ENCODE data around the gene TPSG1.
"Not testable (repeated sequence)": the region's sequence is repeated elsewhere in the genome, so short reads cannot be mapped to it uniquely, and the experiment has no call there.

The TPSG1 gene

DNA sequence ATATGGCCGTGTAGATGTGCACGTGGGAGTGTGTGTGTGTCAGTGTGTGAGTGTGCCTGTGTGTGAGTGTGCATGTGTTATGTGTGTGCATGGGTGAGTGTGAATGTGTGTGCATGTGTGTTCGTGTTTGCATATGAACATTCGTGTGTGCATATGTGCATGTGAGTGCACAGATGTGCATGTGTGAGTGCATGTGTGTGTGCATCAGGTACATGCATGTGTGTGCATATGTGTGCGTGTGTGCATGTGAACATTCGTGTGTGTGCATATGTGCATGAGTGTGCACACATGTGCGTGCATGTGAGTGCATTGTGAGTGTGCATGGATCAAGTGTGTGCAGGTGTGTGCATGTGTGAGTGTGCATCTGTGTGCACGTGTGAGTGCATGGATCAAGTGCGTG is 12.9 kb upstream of the TPSG1 start:
- no peak overlapping the region for H3K4me3 ChIP-seq (ENCODE audit: low read length)
- TF ChIP-seq, protein P1, sequence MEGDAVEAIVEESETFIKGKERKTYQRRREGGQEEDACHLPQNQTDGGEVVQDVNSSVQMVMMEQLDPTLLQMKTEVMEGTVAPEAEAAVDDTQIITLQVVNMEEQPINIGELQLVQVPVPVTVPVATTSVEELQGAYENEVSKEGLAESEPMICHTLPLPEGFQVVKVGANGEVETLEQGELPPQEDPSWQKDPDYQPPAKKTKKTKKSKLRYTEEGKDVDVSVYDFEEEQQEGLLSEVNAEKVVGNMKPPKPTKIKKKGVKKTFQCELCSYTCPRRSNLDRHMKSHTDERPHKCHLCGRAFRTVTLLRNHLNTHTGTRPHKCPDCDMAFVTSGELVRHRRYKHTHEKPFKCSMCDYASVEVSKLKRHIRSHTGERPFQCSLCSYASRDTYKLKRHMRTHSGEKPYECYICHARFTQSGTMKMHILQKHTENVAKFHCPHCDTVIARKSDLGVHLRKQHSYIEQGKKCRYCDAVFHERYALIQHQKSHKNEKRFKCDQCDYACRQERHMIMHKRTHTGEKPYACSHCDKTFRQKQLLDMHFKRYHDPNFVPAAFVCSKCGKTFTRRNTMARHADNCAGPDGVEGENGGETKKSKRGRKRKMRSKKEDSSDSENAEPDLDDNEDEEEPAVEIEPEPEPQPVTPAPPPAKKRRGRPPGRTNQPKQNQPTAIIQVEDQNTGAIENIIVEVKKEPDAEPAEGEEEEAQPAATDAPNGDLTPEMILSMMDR (IDR thresholded peaks at IDR 0.05; ENCODE audit: insufficient read depth, low read depth, low read length, missing control alignments) = no peak
- no peak for DNase-seq (ENCODE audit: low read depth)

DNA sequence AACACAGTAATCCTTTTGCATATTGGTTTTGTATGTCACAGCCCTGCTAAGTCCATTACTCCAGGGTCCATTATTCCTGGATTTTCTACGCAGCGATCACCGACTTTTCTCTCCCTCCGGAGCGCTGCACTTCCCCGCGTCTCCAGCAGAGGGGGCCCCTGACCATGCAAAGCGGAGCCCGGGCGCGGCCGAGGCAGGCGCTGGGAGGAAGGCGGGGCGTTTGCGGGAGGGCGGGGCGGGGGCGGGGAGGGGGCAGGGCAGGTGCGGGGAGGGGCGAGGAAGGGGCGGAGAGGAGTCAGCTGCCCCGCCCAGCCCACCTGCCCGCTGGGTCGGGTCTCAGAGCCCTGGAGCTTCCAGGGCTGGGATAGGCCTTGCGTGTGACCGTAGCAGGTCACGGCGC is 11.6 kb upstream of the TPSG1 start:
- not testable (repeated sequence) for DNase-seq (ENCODE audit: low read depth); H3K4me3 ChIP-seq (ENCODE audit: low read length)

DNA sequence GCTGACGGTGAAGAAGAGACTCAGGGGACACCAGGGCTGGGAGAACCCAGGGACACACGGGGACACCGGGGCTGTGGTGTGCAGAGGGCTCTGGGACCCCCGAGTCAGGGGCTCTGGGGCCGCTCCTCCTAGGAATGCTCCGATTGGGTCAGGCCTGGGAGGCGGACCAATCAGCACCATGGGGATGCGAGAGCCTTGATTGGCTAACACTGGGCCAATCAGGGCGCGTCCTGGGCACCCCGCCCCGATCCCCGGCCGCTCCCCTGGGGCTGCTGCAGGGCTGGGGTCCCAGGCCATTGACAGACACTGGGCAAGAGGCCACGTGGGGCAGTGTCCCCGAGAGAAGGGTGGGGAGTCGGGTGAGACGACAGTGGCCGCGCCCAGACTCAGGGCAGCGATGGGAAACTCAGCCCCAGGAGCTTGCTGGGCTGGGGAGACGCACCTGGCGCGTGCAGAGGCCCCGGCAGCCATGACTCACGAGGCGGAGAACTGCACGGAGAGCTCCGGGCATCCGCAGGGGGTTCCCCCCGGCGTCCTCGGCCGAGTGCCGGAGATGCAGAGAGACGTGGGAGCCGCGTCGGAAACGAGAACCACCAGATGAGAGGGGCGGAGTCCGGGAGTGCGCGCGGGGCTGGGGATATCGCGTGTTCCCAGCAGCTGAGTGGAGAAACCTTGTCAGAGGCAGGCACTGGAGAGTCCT is 7.1 kb upstream of the TPSG1 start:
- H3K4me3 ChIP-seq (ENCODE audit: low read length); DNase-seq (ENCODE audit: low read depth): not testable (repeated sequence)

DNA sequence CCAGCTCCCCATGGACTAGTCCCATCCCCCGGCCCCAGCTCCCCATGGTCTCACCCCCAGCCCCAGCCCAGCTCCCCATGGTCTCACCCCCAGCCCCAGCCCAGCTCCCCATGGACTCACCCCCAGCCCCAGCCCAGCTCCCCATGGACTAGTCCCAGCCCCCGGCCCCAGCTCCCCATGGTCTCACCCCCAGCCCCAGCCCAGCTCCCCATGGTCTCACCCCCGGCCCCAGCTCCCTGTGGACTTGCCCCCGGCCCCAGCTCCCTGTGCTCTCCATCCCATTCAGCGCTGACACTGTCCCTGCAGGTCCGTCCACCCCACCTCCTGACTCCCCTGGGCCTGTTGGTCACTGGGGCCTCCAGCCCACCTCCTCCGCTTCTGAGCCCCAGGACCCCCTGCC is 6.2 kb upstream of the TPSG1 start:
- DNase-seq (ENCODE audit: low read depth); H3K4me3 ChIP-seq (ENCODE audit: low read length): not testable (repeated sequence)

DNA sequence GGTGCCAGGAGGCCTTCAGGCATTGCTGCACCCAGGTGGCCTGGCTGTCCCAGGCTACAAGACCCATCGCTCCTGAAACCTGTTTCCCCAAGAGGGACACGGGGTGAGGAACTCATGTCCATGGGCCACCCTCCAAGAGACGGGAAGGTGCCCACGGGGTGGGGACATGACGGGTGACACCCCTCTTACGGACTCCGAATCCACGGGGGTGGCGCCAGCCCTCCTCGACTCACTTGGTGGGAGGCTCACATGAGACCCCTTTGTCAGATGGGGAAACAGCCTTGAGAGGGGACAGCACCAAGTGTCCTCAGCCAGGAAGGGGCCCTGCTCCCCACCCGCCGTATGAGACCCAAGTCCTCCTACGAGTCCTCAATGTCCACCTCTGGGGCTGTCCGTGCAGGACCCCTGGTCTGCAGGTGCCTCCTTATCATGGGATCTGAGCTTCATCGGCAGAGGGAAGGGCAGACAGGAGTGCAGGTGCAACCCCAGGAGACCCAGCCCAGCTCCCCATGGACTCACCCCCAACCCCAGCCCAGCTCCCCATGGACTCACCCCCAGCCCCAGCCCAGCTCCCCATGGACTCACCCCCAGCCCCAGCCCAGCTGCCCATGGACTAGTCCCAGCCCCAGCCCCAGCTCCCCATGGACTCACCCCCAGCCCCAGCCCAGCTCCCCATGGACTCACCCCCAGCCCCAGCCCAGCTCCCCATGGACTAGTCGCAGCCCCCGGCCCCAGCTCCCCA is 5.6 kb upstream of the TPSG1 start:
- not testable (repeated sequence) for DNase-seq (ENCODE audit: low read depth)

DNA sequence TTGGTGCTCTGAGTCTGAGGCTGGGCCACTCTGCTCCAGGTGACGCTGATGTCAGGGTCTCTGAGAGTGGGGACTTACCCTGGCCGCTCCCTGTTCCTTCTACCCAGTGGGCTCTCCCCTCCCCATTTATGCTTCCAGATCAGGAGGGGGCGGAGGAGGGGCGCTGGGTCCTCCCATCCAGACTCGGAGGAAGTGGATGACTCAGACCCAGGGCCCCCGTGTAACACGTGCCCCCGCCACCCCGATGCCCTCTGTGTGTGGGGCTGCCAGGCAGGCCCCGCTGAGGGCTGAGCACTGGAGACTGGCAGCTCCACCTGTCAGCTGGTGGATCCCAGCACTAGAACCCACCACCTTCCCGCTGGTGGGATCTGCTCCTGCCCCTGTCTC is 5.0 kb upstream of the TPSG1 start, which contains the start of gene TPSB2:
TPSB2 (minus strand) TSS at position 101 of the 387 bp plus-strand sequence. CDS start 233 bp downstream, outside the sequence.
- not testable (repeated sequence) for DNase-seq (ENCODE audit: low read depth)

More for the DNA sequence above, 5.6 kb upstream of the TPSG1 start:
- not testable (repeated sequence) for H3K4me3 ChIP-seq (ENCODE audit: low read length)

DNA sequence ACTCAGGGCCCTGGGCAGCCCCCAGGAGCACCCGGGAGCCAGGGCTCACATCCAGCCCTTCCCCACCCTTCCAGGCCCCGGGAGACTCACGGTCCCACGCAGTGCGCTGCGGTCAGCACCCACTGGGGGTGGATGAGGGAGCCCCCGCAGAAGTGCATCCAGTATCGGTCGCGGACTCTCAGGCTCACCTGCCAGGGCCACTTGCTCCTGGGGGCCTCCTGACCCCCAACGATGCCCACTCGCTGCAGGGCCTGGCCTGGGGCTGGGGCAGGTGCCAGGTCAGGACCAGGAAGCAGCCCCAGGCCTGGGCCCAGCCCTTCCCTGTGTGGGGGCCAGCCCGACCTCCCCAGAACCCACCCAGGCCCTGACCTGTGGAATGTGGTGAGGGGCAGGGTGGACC is 4.4 kb upstream of the TPSG1 start:
- DNase-seq (ENCODE audit: low read depth) = not testable (repeated sequence)

More for the DNA sequence above, 5.0 kb upstream of the TPSG1 start, which contains the start of gene TPSB2:
- H3K4me3 ChIP-seq (ENCODE audit: low read length) = not testable (repeated sequence)

DNA sequence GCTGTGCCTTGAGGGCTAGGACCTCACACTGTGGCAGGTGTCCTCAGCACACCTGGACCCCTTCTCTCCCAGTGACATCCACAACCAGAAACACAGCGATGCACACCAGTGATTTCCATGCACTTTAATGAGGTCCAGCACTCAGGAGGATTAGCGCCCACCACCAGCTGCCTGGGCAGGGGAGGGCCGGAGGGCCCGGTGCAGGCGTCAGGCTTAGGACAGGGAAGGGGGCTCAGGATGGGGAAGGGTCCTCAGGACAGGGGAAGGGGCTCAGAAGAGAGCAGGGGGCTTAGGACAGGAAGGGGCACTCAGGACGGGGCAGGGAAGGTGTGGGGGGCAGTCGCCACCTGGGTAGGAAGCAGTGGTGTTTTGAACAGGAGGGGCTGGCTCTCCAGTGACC is 3.2 kb upstream of the TPSG1 start:
- DNase-seq (ENCODE audit: low read depth); H3K4me3 ChIP-seq (ENCODE audit: low read length): not testable (repeated sequence)

More for the DNA sequence above, 4.4 kb upstream of the TPSG1 start:
- not testable (repeated sequence) for H3K4me3 ChIP-seq (ENCODE audit: low read length)

DNA sequence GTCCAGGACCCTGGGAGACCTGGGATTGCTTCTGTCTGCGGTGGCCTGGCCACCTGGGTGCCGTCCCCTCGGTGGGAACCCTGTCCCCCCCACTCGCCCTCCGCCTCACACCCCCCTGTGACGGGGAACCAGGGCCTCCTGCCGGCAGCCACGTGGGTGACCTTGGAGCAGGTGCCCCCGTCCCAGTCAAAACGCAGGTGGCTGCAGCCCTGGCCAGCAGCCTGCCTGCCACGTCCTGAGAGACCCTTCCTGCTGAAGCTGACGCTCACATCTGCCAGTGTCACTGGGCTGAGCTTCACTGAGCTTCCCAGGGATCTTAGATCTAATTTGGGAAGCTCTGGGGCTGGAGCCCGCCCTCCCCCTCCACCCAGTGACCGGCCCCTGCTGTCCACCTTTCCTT is 1.6 kb upstream of the TPSG1 start:
- H3K4me3 ChIP-seq (ENCODE audit: low read length); DNase-seq (ENCODE audit: low read depth): not testable (repeated sequence)

DNA sequence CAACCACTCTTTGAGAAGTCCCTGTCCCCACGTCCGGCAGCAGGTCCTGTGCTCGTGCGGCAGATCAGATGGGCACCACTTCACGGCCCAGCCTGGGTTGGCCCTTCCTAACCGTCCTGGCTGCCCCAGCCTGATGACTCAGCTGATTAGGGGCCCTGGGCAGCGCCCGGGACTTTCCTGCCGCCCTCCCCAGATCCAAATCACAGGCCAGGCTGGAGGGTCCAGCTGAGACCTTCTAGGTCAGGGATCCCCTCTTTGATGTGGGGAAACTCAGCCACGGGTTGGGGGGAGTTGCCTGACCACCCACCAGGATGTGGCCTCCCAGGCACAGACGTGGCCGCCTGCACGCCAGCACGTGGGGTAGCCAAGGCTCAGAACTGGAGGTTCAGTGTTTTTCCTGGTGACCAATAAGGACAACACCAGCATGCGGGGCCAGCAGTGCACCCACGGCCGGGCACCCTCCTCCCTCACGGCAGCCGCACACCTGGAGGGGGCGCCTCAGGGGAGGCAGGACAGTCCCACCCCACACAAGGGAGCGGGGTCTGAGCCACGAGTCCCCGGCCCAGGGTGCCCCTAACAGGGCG is 752 bp upstream of the TPSG1 start:
- not testable (repeated sequence) for DNase-seq (ENCODE audit: low read depth); H3K4me3 ChIP-seq (ENCODE audit: low read length)

DNA sequence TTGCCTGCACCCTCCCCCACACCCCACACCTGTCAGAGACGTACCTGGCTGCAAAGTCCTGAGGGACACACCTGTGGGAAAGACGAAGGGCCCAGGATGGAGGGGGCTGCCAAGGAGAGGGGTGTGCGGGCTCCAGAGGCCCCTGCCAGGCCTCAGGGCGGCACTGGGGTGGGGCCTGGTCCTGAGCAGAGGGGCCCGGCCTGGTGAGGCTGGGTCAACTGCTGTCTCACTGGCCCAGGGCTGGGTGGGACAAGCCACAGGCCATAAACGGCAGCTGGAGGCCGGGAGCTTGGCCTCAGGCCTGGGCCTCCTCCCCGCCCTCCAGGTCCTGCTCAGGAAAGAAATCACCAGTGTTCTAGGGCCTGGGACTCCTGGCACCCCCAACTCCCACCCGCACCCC is 510 bp downstream of the TPSG1 start:
- TF ChIP-seq, protein P1 (IDR thresholded peaks at IDR 0.05; ENCODE audit: insufficient read depth, low read depth, low read length, missing control alignments) = no peak
- H3K4me3 ChIP-seq (ENCODE audit: low read length) = no peak overlapping the region
- DNase-seq (ENCODE audit: low read depth) = no peak
